Hepatocyte (in vitro differentiated cells): ENCODE data around the gene SPATC1L. TPM values are rescaled to one million over a fixed set of nuclear protein-coding genes. Genes with fewer than 3 reads are reported as not detected.
A peak's percentile ranks its signal among the peaks of the same experiment; 100 is the strongest.

Source experiments
- DNase-seq: peaks from one replicate; pipeline ENCODE4 v3.0.0-alpha.2; 2016; ENCODE audit warnings: low spot score
- H2AFZ ChIP-seq: fragments of 200-600 bp; sonication (generic); 2 replicates; pipeline ENCODE4 v1.6.0; 2016; ENCODE audit warnings: antibody characterized with exemption, mild to moderate bottlenecking
- H3K27ac ChIP-seq: fragments of 200-600 bp; sonication (generic); 2 replicates; pipeline ENCODE4 v1.5.1; 2016; ENCODE audit warnings: mild to moderate bottlenecking
- H3K27me3 ChIP-seq: fragments of 200-600 bp; sonication (generic); 2 replicates; pipeline ENCODE4 v1.6.1; 2016
- H3K36me3 ChIP-seq: fragments of 200-600 bp; sonication (generic); replicated peaks from 2 replicates; pipeline ENCODE4 v1.5.1; 2016; ENCODE audit warnings: low read depth; ENCODE audit not compliant: insufficient read depth
- H3K4me1 ChIP-seq: fragments of 200-600 bp; sonication (generic); 2 replicates; pipeline ENCODE4 v1.5.1; 2016; ENCODE audit warnings: mild to moderate bottlenecking, moderate library complexity; ENCODE audit not compliant: insufficient read depth
- H3K4me2 ChIP-seq: fragments of 200-600 bp; sonication (generic); 2 replicates; pipeline ENCODE4 v1.6.0; 2016
- H3K4me3 ChIP-seq: fragments of 200-600 bp; sonication (generic); 2 replicates; pipeline ENCODE4 v1.5.1; 2016; ENCODE audit warnings: mild to moderate bottlenecking
- H3K79me2 ChIP-seq: fragments of 200-600 bp; sonication (generic); 2 replicates; pipeline ENCODE4 v1.6.0; 2017; ENCODE audit warnings: mild to moderate bottlenecking
- H3K9me2 ChIP-seq: fragments of 200-600 bp; sonication (generic); replicated peaks from 2 replicates; pipeline ENCODE4 v1.6.0; 2017; ENCODE audit warnings: mild to moderate bottlenecking; ENCODE audit not compliant: insufficient read depth
- H3K9me3 ChIP-seq: fragments of 200-600 bp; sonication (generic); 2 replicates; pipeline ENCODE4 v1.5.1; 2016; ENCODE audit warnings: low read depth, mild to moderate bottlenecking
- H4K20me1 ChIP-seq: fragments of 200-600 bp; sonication (generic); 2 replicates; pipeline ENCODE4 v1.6.0; 2016; ENCODE audit warnings: mild to moderate bottlenecking; ENCODE audit not compliant: insufficient read depth, poor library complexity, severe bottlenecking
- CTCF ChIP-seq: fragments of 200-600 bp; sonication (generic); IDR thresholded peaks from 2 replicates; pipeline ENCODE4 v1.5.1; 2016; ENCODE audit warnings: antibody characterized with exemption, mild to moderate bottlenecking; ENCODE audit not compliant: poor library complexity
- EZH2 ChIP-seq: fragments of 200-600 bp; sonication (generic); IDR thresholded peaks from 2 replicates; pipeline ENCODE4 v1.6.1; 2016; ENCODE audit warnings: antibody characterized with exemption, mild to moderate bottlenecking, borderline replicate concordance
- EZH2phosphoT487 ChIP-seq: fragments of 200-600 bp; sonication (generic); IDR thresholded peaks from one replicate; pipeline ENCODE4 v1.6.1; 2018; ENCODE audit warnings: antibody characterized with exemption, mild to moderate bottlenecking, low read depth, moderate library complexity; ENCODE audit not compliant: unreplicated experiment, severe bottlenecking
- WGBS: methylation state at CpG from one replicate; pipeline ENCODE4 v1.1.6; 2016; ENCODE audit warnings: low lambda C conversion rate; ENCODE audit errors: missing lambda C conversion rate; 5-methylcytosine and 5-hydroxymethylcytosine counted together
- polyA plus RNA-seq: library from polyadenylated mRNA; unstranded; fragments of >200 nt; fragmentation: Nextera tagmentation; extraction: Ambion mirVana; gene quantifications from 2 replicates; pipeline ENCODE4 v1.2.1, GENCODE V29; 2016
- total RNA-seq: library from RNA; depleted of rRNA; stranded (reverse); fragments of >200 nt; gene quantifications from 2 replicates; pipeline ENCODE4 v1.2.3, GENCODE V29; 2014

Gene SPATC1L
- total and polyA plus RNA-seq, 2 experiments from 2014 or later = 10.1 to 24.2 TPM

GRCh38 chr21:46187814-46188213 is 3.6 kb upstream of the SPATC1L start:
- H3K4me2 ChIP-seq = no peak overlapping the region
- 89% methylated on average over 7 of the region's 7 CpGs for WGBS
- no peaks in the 10 kb centered on the region for H3K9me2 ChIP-seq
- H2AFZ ChIP-seq = no peak overlapping the region
- H3K4me3 ChIP-seq = no peak overlapping the region
- H3K36me3 ChIP-seq = no peaks in the 10 kb centered on the region
- H3K4me1 ChIP-seq = peaks cover 16% of the 10 kb centered on the region
- H3K27ac ChIP-seq = peak overlapping the region; percentile 90
- no peak for TF ChIP-seq CTCF
- no peak for TF ChIP-seq EZH2
- TF ChIP-seq EZH2phosphoT487 = no peak
- no peak for DNase-seq
- no peaks in the 10 kb centered on the region for H3K9me3 ChIP-seq
- no peaks in the 10 kb centered on the region for H3K79me2 ChIP-seq
- no peaks in the 10 kb centered on the region for H4K20me1 ChIP-seq
- no peaks in the 10 kb centered on the region for H3K27me3 ChIP-seq

GRCh38 chr21:46187261-46187660 is 3.0 kb upstream of the SPATC1L start:
- no peak for TF ChIP-seq EZH2phosphoT487
- no peak for TF ChIP-seq EZH2
- TF ChIP-seq CTCF = no peak
- Histone ChIP-seq H4K20me1 (no peaks in the 10 kb centered on the region), H3K4me2 (no peak overlapping the region), H3K27ac (no peak overlapping the region), H3K36me3 (no peaks in the 10 kb centered on the region), H3K27me3 (no peaks in the 10 kb centered on the region), H3K9me2 (no peaks in the 10 kb centered on the region), H3K9me3 (no peaks in the 10 kb centered on the region), H3K79me2 (no peaks in the 10 kb centered on the region), H3K4me3 (no peak overlapping the region), H2AFZ (no peak overlapping the region), H3K4me1 (peaks cover 16% of the 10 kb centered on the region)
- 95% methylated on average over 8 of the region's 8 CpGs for WGBS
- DNase-seq = no peak

- Histone ChIP-seq H3K9me3 (no peaks in the 10 kb centered on the region), H3K4me1 (peaks cover 16% of the 10 kb centered on the region), H3K4me3 (no peak overlapping the region), H3K36me3 (no peaks in the 10 kb centered on the region), H3K27me3 (no peaks in the 10 kb centered on the region), H2AFZ (peak overlapping the region; percentile 9), H3K79me2 (no peaks in the 10 kb centered on the region), H3K9me2 (no peaks in the 10 kb centered on the region), H3K4me2 (peak overlapping the region; percentile 88), H4K20me1 (no peaks in the 10 kb centered on the region), H3K27ac (peak overlapping the region; percentile 93)
- DNase-seq = no peak
- TF ChIP-seq EZH2phosphoT487 (no peak), CTCF (no peak), EZH2 (no peak)
- WGBS = 93% methylated on average over 7 of the region's 7 CpGs
Measured at GRCh38 chr21:46185716-46186115, 1.5 kb upstream of the SPATC1L start.
